Kidney epithelial cell (primary cell): ENCODE measurements around the gene PRDM11. TPM values are rescaled to one million over a fixed set of nuclear protein-coding genes. Genes with fewer than 3 reads are reported as not detected.

ENCODE experiments used
- DNase-seq: peaks from one replicate; pipeline ENCODE4 v3.0.0-alpha.2; 2010; ENCODE audit warnings: low read depth
- H3K27me3 ChIP-seq: 2 replicates; pipeline ENCODE4 v1.6.0; 2011; ENCODE audit warnings: low read length; ENCODE audit not compliant: control insufficient read depth, insufficient read depth
- H3K36me3 ChIP-seq: 2 replicates; pipeline ENCODE4 v1.5.1; 2011; ENCODE audit warnings: low read length; ENCODE audit not compliant: control insufficient read depth, insufficient read depth
- H3K4me3 ChIP-seq: 2 replicates; pipeline ENCODE4 v1.5.1; 2011; ENCODE audit warnings: low read depth, mild to moderate bottlenecking, control low read depth, low read length
- total RNA-seq: library from RNA; depleted of rRNA; stranded (reverse); fragments of >200 nt; gene quantifications from 2 replicates; pipeline ENCODE4 v1.2.3, GENCODE V29; 2015
- TF ChIP-seq, protein P1 (sequence below): IDR thresholded peaks from 2 replicates; pipeline ENCODE4 v1.5.1; 2011; ENCODE audit warnings: mild to moderate bottlenecking, moderate library complexity, low read length, control low read depth, inconsistent platforms; ENCODE audit not compliant: insufficient read depth, poor library complexity, severe bottlenecking

PRDM11 gene
- total RNA-seq, 1 donor from 2014 or later = 6.6 TPM

DNA sequence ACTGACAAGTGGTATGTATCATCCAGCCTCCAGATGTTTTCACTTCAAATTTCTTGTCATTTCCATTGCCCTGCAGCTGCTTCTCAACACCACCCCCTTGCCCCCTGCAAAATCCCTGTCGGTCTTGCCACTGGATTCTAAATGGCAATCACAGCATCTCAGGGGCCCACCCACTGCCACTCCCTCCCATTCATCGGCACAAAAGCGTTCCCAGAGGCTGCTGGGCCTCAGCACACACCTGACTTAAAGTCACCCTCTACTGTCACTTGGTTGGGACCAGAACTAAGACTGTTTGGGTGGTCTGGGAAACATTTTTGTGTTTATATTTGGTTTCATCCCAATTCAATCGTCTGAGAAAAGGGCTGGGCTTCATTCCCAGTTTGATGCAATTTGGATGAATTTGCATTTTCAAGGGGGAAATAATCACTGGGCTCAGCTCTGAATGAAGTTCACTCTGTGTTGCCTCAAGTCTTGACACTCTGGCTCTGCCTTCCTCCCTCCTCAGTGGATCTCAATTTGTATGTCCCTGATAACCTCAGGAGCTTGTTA lies 112.6 kb downstream of the PRDM11 start:
- TF ChIP-seq, protein P1, sequence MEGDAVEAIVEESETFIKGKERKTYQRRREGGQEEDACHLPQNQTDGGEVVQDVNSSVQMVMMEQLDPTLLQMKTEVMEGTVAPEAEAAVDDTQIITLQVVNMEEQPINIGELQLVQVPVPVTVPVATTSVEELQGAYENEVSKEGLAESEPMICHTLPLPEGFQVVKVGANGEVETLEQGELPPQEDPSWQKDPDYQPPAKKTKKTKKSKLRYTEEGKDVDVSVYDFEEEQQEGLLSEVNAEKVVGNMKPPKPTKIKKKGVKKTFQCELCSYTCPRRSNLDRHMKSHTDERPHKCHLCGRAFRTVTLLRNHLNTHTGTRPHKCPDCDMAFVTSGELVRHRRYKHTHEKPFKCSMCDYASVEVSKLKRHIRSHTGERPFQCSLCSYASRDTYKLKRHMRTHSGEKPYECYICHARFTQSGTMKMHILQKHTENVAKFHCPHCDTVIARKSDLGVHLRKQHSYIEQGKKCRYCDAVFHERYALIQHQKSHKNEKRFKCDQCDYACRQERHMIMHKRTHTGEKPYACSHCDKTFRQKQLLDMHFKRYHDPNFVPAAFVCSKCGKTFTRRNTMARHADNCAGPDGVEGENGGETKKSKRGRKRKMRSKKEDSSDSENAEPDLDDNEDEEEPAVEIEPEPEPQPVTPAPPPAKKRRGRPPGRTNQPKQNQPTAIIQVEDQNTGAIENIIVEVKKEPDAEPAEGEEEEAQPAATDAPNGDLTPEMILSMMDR = no peak
- Histone ChIP-seq H3K4me3 (no peak overlapping the region), H3K27me3 (peaks cover 2% of the 10 kb centered on the region), H3K36me3 (no peaks in the 10 kb centered on the region)
- no peak for DNase-seq

DNA sequence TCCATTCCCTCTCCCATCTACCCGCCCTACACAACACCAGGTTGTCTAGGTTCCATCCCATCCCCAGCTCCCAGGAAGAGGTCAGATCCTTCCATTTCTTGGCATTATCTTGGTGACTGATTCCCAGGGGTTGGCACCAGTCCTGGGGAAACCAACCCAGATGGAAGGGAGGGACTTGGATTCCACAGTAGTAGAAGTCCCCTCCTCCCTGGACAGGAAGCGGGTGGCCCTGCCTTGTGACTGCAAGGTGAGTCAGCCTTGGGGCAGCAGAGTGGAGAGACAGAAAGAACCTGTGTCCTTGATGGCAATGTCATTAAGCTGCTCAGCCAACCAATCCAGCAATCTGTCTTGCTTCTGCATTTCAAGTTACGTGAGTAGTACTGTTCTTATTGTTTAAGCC lies 113.2 kb downstream of the PRDM11 start:
- H3K4me3 ChIP-seq = no peak overlapping the region
- TF ChIP-seq, protein P1 = no peak
- H3K36me3 ChIP-seq = no peaks in the 10 kb centered on the region
- peaks cover 2% of the 10 kb centered on the region for H3K27me3 ChIP-seq
- DNase-seq = peak; percentile 84

DNA sequence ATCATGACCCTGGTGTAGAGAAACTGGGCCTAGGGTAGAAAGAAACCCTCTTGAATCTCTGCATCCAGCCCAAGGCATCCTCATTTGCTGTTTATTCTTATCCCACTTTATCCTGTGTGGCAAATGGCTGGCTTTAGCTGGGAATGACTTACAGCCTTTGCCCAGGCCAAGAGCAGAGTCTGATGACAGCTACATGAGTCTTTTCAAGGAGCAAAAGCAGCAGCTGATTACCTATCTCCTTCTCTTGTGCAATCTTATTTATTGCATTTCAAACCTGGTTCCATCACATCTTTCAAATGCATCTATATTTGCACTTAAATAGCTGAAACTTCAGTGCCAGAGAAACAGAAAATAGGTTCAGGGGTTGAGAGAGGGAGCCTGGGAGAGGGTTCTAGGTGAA lies 113.6 kb downstream of the PRDM11 start:
- no peaks in the 10 kb centered on the region for H3K36me3 ChIP-seq
- TF ChIP-seq, protein P1 = no peak
- H3K27me3 ChIP-seq = peaks cover 2% of the 10 kb centered on the region
- no peak overlapping the region for H3K4me3 ChIP-seq
- DNase-seq = no peak

DNA sequence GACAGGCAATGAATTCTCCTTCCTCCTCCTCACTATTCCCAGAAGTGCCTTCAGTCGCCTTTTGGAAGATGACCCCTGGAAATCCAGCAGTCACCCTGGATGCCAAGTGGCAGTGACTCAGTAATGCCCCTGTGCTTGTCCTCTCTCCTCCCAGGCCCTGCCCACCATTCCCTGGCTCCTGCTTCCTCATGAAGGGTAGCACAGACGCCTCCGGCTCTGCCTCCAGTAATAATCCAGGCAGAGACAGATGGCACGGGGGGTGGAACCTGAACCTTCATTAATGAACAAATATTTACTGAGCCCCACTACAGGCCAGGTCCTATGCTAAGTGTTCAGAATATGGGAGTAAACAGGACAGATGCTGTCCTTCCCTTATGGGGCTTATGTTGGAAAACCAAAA lies 116.5 kb downstream of the PRDM11 start:
- TF ChIP-seq, protein P1 = no peak
- DNase-seq = no peak
- no peaks in the 10 kb centered on the region for H3K36me3 ChIP-seq
- H3K27me3 ChIP-seq = no peaks in the 10 kb centered on the region
- H3K4me3 ChIP-seq = no peak overlapping the region

DNA sequence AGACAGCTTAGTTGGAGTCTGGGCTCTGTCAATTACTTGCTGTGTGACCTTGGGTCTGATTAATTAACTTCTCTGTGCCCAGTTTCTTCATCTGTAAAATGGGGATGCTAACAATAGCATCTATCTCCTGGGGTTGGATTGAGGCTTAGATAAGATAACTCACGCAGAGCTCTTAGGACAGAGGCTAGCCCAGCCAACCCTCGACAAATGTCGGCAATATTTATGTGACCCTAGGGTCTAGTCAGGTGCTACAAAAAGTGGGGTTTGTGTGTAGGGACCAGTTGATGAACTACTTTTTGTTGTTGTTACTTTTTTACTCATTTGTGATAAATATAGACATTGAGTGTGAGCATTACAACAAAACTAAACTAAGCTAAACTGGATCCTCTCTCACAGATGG lies 117.3 kb downstream of the PRDM11 start:
- no peaks in the 10 kb centered on the region for H3K27me3 ChIP-seq
- TF ChIP-seq, protein P1 = no peak
- no peak overlapping the region for H3K4me3 ChIP-seq
- no peaks in the 10 kb centered on the region for H3K36me3 ChIP-seq
- no peak for DNase-seq

DNA sequence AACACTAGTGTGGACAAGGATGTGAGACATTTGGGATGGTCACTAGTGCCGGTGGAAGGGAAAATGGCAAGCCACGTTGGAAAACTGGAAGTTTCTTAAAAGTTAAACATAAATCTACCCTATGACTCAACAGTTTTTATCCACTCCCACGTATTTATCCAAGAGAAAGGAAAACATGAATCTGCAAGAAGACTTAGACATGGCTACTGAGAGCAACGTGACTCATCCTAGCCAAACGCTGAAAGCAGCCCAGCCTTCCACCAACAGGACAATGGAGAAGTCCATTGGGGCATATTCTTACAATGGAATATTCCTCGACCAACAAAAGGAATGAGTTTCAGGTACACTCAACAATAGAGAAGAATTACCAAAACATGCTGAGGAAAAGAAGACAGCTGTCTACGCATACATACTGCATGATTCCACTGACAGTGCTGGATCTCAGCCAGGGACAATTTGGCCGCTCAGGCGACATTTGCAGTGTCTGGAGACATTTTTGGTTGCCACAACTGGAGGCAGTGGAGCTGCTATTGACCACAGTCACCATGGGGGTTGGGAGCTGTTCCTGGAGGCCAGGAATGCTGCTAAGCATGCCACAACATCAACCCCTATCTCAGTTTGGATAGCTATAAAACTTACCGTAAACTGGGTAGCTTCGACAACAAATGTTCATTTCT lies 118.5 kb downstream of the PRDM11 start:
- DNase-seq = peak; percentile 87
- Histone ChIP-seq H3K36me3 (no peaks in the 10 kb centered on the region), H3K27me3 (no peaks in the 10 kb centered on the region), H3K4me3 (no peak overlapping the region)
- TF ChIP-seq, protein P1 = no peak
